Body of pancreas (tissue), 4 donors: ENCODE results near the gene LNPEP.

Experiments
- POLR2A ChIP-seq, 3 donors: fragments of 450-650 bp; IDR thresholded peaks; one replicate each; pipeline ENCODE4 v1.6.1; 2016; ENCODE audit warnings: antibody characterized with exemption in 3 of 3, mild to moderate bottlenecking in 2 of 3
- TF ChIP-seq, protein P1 (sequence below), 7 experiments: fragments of 450-650 bp in 4 of 7; fragments of 200-600 bp in 3 of 7; sonication (generic) in 3 of 7; IDR thresholded peaks; one replicate each; pipeline ENCODE4 v1.5.1; 2016 to 2019; ENCODE audit warnings: antibody characterized with exemption in 7 of 7

DNA sequence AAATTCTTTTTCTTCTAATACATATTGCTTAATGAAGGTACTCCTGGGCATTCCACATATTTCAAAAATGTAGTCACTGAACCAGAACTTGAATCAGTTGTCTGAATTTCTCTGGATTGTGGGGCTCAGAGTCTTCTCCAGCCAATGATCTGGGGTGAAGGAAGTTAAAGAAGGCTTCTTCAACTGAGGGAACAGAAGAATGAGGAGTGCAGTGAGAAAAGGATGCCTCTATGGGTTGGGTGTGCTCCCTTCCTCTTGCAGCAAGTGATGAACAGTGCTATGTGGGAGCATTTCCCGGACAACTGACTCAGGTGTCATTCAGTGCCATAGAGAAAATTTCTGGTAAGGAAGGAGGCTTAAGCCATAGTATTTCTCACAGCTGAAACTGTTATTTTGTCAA, 7.9 kb downstream of the LNPEP start:
- TF ChIP-seq, protein P1, sequence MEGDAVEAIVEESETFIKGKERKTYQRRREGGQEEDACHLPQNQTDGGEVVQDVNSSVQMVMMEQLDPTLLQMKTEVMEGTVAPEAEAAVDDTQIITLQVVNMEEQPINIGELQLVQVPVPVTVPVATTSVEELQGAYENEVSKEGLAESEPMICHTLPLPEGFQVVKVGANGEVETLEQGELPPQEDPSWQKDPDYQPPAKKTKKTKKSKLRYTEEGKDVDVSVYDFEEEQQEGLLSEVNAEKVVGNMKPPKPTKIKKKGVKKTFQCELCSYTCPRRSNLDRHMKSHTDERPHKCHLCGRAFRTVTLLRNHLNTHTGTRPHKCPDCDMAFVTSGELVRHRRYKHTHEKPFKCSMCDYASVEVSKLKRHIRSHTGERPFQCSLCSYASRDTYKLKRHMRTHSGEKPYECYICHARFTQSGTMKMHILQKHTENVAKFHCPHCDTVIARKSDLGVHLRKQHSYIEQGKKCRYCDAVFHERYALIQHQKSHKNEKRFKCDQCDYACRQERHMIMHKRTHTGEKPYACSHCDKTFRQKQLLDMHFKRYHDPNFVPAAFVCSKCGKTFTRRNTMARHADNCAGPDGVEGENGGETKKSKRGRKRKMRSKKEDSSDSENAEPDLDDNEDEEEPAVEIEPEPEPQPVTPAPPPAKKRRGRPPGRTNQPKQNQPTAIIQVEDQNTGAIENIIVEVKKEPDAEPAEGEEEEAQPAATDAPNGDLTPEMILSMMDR (IDR thresholded peaks at IDR 0.05): no peak
- no peak for TF ChIP-seq POLR2A (IDR thresholded peaks at IDR 0.05)
